ENCODE results near the gene FAM114A1.

GRCh38 chr4:38968668-38969067 is 101.1 kb downstream of the FAM114A1 start:
- no peak for TF ChIP-seq CTCF (IDR thresholded peaks at IDR 0.05)
- no peak for TF ChIP-seq POLR2AphosphoS5 (IDR thresholded peaks at IDR 0.05; ENCODE audit: low read depth, low read length)
- TF ChIP-seq REST (IDR thresholded peaks at IDR 0.05; ENCODE audit: insufficient read depth in 1 of 2, low read depth in 2 of 2, low read length in 1 of 2) = no peak
- no peak for TF ChIP-seq SIN3A (IDR thresholded peaks at IDR 0.05; ENCODE audit: borderline replicate concordance, insufficient read depth, low read depth, low read length)
